Skeletal muscle satellite cell (primary cell): ENCODE results near the gene RNF44.

Experiments
- H3K27me3 ChIP-seq: 2 replicates; pipeline ENCODE4 v1.7.0; 2013; ENCODE audit warnings: low read length; ENCODE audit not compliant: control insufficient read depth, insufficient read depth
- H3K36me3 ChIP-seq: 2 replicates; pipeline ENCODE4 v1.7.0; 2013; ENCODE audit warnings: mild to moderate bottlenecking, control low read depth, low read length; ENCODE audit not compliant: insufficient read depth
- H3K4me1 ChIP-seq: 2 replicates; pipeline ENCODE4 v1.7.0; 2013; ENCODE audit warnings: low read length; ENCODE audit not compliant: control insufficient read depth, insufficient read depth
- H3K4me2 ChIP-seq: 2 replicates; pipeline ENCODE4 v1.7.0; 2013; ENCODE audit warnings: mild to moderate bottlenecking, low read length
- H3K4me3 ChIP-seq: 2 replicates; pipeline ENCODE4 v1.7.0; 2013; ENCODE audit warnings: low read length
- H3K9ac ChIP-seq: 2 replicates; pipeline ENCODE4 v1.7.0; 2013; ENCODE audit warnings: mild to moderate bottlenecking, low read depth, low read length, moderate library complexity
- H3K9me3 ChIP-seq: replicated peaks from 2 replicates; pipeline ENCODE4 v1.7.0; 2013; ENCODE audit warnings: mild to moderate bottlenecking, control low read depth, low read length

RNF44 gene

GRCh38 chr5:176540956-176541337 is 3.7 kb upstream of the RNF44 start:
- no peaks in the 10 kb centered on the region for H3K27me3 ChIP-seq
- H3K4me3 ChIP-seq, result no peak overlapping the region
- H3K36me3 ChIP-seq, result no peaks in the 10 kb centered on the region
- H3K9me3 ChIP-seq, result no peaks in the 10 kb centered on the region
- no peak overlapping the region for H3K4me2 ChIP-seq
- H3K4me1 ChIP-seq, result peaks cover 28% of the 10 kb centered on the region
- no peak overlapping the region for H3K9ac ChIP-seq

GRCh38 chr5:176540476-176540899 is 3.3 kb upstream of the RNF44 start:
- no peaks in the 10 kb centered on the region for H3K27me3 ChIP-seq
- H3K4me2 ChIP-seq, result no peak overlapping the region
- H3K4me3 ChIP-seq, result no peak overlapping the region
- H3K4me1 ChIP-seq, result peaks cover 33% of the 10 kb centered on the region
- H3K36me3 ChIP-seq, result no peaks in the 10 kb centered on the region
- no peak overlapping the region for H3K9ac ChIP-seq
- no peaks in the 10 kb centered on the region for H3K9me3 ChIP-seq

GRCh38 chr5:176538989-176539384 is 1.8 kb upstream of the RNF44 start:
- Histone ChIP-seq H3K4me1 (peaks cover 47% of the 10 kb centered on the region), H3K27me3 (no peaks in the 10 kb centered on the region)

GRCh38 chr5:176538230-176538988 is 1.2 kb upstream of the RNF44 start:
- peak overlapping the region; percentile 95 for H3K4me3 ChIP-seq
- H3K36me3 ChIP-seq, result no peaks in the 10 kb centered on the region
- no peaks in the 10 kb centered on the region for H3K27me3 ChIP-seq
- H3K4me1 ChIP-seq, result peaks cover 45% of the 10 kb centered on the region
- H3K9me3 ChIP-seq, result no peaks in the 10 kb centered on the region
- H3K9ac ChIP-seq, result peak overlapping the region; percentile 54
- peak overlapping the region; percentile 98 for H3K4me2 ChIP-seq

More at GRCh38 chr5:176538989-176539384, 1.8 kb upstream of the RNF44 start:
- no peak overlapping the region for H3K4me2 ChIP-seq
- H3K36me3 ChIP-seq, result no peaks in the 10 kb centered on the region
- no peak overlapping the region for H3K9ac ChIP-seq
- no peak overlapping the region for H3K4me3 ChIP-seq
- no peaks in the 10 kb centered on the region for H3K9me3 ChIP-seq

GRCh38 chr5:176537554-176538229 is 490 bp upstream of the RNF44 start:
- peak overlapping the region; percentile 95 for H3K4me3 ChIP-seq
- H3K4me1 ChIP-seq, result peaks cover 43% of the 10 kb centered on the region
- H3K9me3 ChIP-seq, result no peaks in the 10 kb centered on the region
- peak overlapping the region; percentile 92 for H3K9ac ChIP-seq
- H3K4me2 ChIP-seq, result peak overlapping the region; percentile 98
- no peaks in the 10 kb centered on the region for H3K27me3 ChIP-seq
- no peaks in the 10 kb centered on the region for H3K36me3 ChIP-seq

- Histone ChIP-seq H3K4me2 (peak overlapping the region; percentile 98), H3K4me3 (peak overlapping the region; percentile 95), H3K4me1 (peaks cover 34% of the 10 kb centered on the region), H3K9ac (peak overlapping the region; percentile 92), H3K36me3 (peaks cover 6% of the 10 kb centered on the region), H3K27me3 (no peaks in the 10 kb centered on the region), H3K9me3 (no peaks in the 10 kb centered on the region)
Measured at GRCh38 chr5:176536132-176536901, 885 bp downstream of the RNF44 start.

- Histone ChIP-seq H3K4me3 (peak overlapping the region; percentile 95), H3K4me1 (peaks cover 38% of the 10 kb centered on the region), H3K36me3 (peaks cover 10% of the 10 kb centered on the region), H3K9ac (peak overlapping the region; percentile 92), H3K9me3 (no peaks in the 10 kb centered on the region), H3K27me3 (no peaks in the 10 kb centered on the region), H3K4me2 (peak overlapping the region; percentile 98)
Measured at GRCh38 chr5:176535664-176536131, 1.5 kb downstream of the RNF44 start.

- Histone ChIP-seq H3K9me3 (no peaks in the 10 kb centered on the region), H3K9ac (peak overlapping the region; percentile 92), H3K27me3 (no peaks in the 10 kb centered on the region), H3K36me3 (peaks cover 12% of the 10 kb centered on the region), H3K4me3 (peak overlapping the region; percentile 95), H3K4me1 (peaks cover 38% of the 10 kb centered on the region), H3K4me2 (peak overlapping the region; percentile 98)
Measured at GRCh38 chr5:176535101-176535663, 2.0 kb downstream of the RNF44 start.

- Histone ChIP-seq H3K9ac (no peak overlapping the region), H3K9me3 (no peaks in the 10 kb centered on the region), H3K36me3 (peaks cover 14% of the 10 kb centered on the region), H3K27me3 (no peaks in the 10 kb centered on the region), H3K4me1 (peaks cover 38% of the 10 kb centered on the region), H3K4me3 (no peak overlapping the region), H3K4me2 (peak overlapping the region; percentile 98)
Measured at GRCh38 chr5:176534640-176535039, 2.6 kb downstream of the RNF44 start.

- H3K36me3 ChIP-seq, result peaks cover 19% of the 10 kb centered on the region
- no peak overlapping the region for H3K4me3 ChIP-seq
- no peaks in the 10 kb centered on the region for H3K9me3 ChIP-seq
- H3K4me2 ChIP-seq, result peak overlapping the region; percentile 98
- no peak overlapping the region for H3K9ac ChIP-seq
- no peaks in the 10 kb centered on the region for H3K27me3 ChIP-seq
- peaks cover 38% of the 10 kb centered on the region for H3K4me1 ChIP-seq
Measured at GRCh38 chr5:176533894-176534611, 3.1 kb downstream of the RNF44 start.
